DMS153 treated with DMSO at 0.1 percent for 48 hours (cell line): Measurements from ENCODE around the gene COX17.

Experiments used
- DNase-seq: peaks from one replicate; lab custom pipeline; 2025; ENCODE audit not compliant: unreplicated experiment; lab: John Stamatoyannopoulos, UW

Gene COX17

GRCh38 chr3:119625451-119626153, 51.6 kb downstream of the COX17 start:
- no peak for DNase-seq

DNA sequence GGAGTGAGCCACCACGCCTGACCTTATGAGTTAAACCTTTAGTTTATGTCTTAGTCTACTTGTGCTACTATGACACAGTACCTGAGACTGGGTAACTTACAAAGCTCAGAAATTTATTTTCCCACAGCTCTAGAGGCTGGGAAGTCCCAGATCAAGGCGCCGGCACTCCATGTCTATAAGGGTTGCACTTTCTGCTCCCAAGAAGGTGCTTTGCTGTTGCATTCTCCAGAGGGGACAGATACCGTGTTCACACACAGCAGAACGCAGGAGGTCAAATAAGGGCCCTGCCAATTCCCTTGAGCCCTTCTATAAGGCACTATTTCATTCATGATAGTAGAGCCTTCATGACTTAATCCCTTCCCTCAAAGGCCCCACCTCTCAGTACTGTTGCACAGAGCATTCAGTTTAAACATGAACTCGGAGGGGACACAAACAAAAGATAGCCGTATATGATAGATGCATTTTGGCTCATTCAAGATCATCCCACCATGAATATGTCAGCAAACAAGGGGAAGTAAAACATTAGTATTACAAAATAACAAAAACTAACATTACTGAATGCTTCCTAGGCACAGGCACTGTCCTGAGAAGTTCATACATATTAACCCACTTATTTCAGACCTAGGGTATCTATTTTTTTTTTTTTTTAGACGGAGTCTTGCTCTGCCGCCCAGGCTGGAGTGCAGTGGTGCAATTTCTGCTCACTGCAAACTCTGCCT, 53.0 kb downstream of the COX17 start:
- no peak for DNase-seq

DNA sequence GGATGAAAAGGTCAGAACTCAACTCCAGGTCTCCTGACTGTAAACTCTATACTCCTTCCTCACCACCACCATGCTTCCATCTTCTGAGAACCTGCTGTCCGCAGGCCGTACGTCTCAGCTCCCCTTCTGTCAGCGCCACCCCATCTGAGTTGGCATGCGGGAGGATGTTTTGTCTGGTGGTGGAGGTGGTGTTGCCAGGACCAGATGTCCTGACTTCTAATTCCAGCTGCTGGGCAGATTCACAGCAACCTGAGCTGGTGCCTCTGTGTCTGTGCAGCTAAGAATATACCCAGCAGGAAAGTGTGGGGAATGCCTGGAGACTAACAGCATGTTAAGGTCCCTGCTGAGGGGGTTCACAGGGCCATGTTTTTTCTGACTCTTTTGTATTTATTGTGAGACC, 56.3 kb downstream of the COX17 start:
- no peak for DNase-seq
